ENCODE results near the gene UGT1A5. TPM values are rescaled to one million over a fixed set of nuclear protein-coding genes. Genes with fewer than 3 reads are reported as not detected.

UGT1A5 gene
- total and polyA plus RNA-seq, 2 experiments from 2014 or later, result not detected

GRCh38 chr2:233800208-233800607 is 87.5 kb downstream of the UGT1A5 start:
- Histone ChIP-seq H3K27ac (ENCODE audit: low read depth) (no peak overlapping the region), H3K4me2 (no peak overlapping the region), H3K9me2 (ENCODE audit: insufficient read depth) (no peaks in the 10 kb centered on the region), H3F3A (replicated peaks; ENCODE audit: low read depth) (no peaks in the 10 kb centered on the region), H3K27me3 (ENCODE audit: insufficient read depth) (no peaks in the 10 kb centered on the region), H3K36me3 (ENCODE audit: insufficient read depth) (no peaks in the 10 kb centered on the region), H3K79me2 (replicated peaks; ENCODE audit: insufficient read depth) (no peaks in the 10 kb centered on the region), H3K4me3 (no peak overlapping the region), H2AFZ (no peak overlapping the region), H4K20me1 (replicated peaks; ENCODE audit: insufficient read depth) (no peaks in the 10 kb centered on the region), H3K4me1 (ENCODE audit: insufficient read depth) (no peaks in the 10 kb centered on the region)
- Mint-ChIP-seq H3K27me3 (ENCODE audit: insufficient read depth, low read depth, poor library complexity) (peaks cover 3% of the 10 kb centered on the region), H3K36me3 (ENCODE audit: low read depth) (no peaks in the 10 kb centered on the region; the same call in 2 of the 3 replicates), H3K27ac (no peak overlapping the region), H3K9me3 (peaks cover 19% of the 10 kb centered on the region), H3K4me3 (no peak overlapping the region), H3K4me1 (no peaks in the 10 kb centered on the region)
- DNase-seq (ENCODE audit: low spot score), result no peak
- TF ChIP-seq ZNF114 (CRISPR knock-in tag; IDR thresholded peaks at IDR 0.05), result no peak
- no peak for TF ChIP-seq EZH2 (IDR thresholded peaks at IDR 0.05; ENCODE audit: low read depth, unreplicated experiment)
- TF ChIP-seq POLR2AphosphoS5 (IDR thresholded peaks at IDR 0.05; ENCODE audit: low read depth), result no peak
- TF ChIP-seq CREB1 (CRISPR knock-in tag; IDR thresholded peaks at IDR 0.05; ENCODE audit: low read depth), result no peak
- TF ChIP-seq JUNB (IDR thresholded peaks at IDR 0.05; ENCODE audit: unreplicated experiment), result no peak
- TF ChIP-seq, protein P1, sequence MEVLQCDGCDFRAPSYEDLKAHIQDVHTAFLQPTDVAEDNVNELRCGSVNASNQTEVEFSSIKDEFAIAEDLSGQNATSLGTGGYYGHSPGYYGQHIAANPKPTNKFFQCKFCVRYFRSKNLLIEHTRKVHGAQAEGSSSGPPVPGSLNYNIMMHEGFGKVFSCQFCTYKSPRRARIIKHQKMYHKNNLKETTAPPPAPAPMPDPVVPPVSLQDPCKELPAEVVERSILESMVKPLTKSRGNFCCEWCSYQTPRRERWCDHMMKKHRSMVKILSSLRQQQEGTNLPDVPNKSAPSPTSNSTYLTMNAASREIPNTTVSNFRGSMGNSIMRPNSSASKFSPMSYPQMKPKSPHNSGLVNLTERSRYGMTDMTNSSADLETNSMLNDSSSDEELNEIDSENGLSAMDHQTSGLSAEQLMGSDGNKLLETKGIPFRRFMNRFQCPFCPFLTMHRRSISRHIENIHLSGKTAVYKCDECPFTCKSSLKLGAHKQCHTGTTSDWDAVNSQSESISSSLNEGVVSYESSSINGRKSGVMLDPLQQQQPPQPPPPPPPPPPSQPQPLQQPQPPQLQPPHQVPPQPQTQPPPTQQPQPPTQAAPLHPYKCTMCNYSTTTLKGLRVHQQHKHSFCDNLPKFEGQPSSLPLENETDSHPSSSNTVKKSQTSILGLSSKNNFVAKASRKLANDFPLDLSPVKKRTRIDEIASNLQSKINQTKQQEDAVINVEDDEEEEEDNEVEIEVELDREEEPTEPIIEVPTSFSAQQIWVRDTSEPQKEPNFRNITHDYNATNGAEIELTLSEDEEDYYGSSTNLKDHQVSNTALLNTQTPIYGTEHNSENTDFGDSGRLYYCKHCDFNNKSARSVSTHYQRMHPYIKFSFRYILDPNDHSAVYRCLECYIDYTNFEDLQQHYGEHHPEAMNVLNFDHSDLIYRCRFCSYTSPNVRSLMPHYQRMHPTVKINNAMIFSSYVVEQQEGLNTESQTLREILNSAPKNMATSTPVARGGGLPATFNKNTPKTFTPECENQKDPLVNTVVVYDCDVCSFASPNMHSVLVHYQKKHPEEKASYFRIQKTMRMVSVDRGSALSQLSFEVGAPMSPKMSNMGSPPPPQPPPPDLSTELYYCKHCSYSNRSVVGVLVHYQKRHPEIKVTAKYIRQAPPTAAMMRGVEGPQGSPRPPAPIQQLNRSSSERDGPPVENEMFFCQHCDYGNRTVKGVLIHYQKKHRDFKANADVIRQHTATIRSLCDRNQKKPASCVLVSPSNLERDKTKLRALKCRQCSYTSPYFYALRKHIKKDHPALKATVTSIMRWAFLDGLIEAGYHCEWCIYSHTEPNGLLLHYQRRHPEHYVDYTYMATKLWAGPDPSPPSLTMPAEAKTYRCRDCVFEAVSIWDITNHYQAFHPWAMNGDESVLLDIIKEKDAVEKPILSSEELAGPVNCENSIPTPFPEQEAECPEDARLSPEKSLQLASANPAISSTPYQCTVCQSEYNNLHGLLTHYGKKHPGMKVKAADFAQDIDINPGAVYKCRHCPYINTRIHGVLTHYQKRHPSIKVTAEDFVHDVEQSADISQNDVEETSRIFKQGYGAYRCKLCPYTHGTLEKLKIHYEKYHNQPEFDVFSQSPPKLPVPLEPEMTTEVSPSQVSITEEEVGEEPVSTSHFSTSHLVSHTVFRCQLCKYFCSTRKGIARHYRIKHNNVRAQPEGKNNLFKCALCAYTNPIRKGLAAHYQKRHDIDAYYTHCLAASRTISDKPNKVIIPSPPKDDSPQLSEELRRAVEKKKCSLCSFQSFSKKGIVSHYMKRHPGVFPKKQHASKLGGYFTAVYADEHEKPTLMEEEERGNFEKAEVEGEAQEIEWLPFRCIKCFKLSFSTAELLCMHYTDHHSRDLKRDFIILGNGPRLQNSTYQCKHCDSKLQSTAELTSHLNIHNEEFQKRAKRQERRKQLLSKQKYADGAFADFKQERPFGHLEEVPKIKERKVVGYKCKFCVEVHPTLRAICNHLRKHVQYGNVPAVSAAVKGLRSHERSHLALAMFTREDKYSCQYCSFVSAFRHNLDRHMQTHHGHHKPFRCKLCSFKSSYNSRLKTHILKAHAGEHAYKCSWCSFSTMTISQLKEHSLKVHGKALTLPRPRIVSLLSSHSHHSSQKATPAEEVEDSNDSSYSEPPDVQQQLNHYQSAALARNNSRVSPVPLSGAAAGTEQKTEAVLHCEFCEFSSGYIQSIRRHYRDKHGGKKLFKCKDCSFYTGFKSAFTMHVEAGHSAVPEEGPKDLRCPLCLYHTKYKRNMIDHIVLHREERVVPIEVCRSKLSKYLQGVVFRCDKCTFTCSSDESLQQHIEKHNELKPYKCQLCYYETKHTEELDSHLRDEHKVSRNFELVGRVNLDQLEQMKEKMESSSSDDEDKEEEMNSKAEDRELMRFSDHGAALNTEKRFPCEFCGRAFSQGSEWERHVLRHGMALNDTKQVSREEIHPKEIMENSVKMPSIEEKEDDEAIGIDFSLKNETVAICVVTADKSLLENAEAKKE (CRISPR knock-in tag; IDR thresholded peaks at IDR 0.05), result no peak
- no peak for TF ChIP-seq STAT1 (IDR thresholded peaks at IDR 0.05; ENCODE audit: unreplicated experiment)
- TF ChIP-seq, protein P2, sequence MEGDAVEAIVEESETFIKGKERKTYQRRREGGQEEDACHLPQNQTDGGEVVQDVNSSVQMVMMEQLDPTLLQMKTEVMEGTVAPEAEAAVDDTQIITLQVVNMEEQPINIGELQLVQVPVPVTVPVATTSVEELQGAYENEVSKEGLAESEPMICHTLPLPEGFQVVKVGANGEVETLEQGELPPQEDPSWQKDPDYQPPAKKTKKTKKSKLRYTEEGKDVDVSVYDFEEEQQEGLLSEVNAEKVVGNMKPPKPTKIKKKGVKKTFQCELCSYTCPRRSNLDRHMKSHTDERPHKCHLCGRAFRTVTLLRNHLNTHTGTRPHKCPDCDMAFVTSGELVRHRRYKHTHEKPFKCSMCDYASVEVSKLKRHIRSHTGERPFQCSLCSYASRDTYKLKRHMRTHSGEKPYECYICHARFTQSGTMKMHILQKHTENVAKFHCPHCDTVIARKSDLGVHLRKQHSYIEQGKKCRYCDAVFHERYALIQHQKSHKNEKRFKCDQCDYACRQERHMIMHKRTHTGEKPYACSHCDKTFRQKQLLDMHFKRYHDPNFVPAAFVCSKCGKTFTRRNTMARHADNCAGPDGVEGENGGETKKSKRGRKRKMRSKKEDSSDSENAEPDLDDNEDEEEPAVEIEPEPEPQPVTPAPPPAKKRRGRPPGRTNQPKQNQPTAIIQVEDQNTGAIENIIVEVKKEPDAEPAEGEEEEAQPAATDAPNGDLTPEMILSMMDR (conservative IDR thresholded peaks at IDR 0.05; ENCODE audit: low read depth in 2 of 2), result no peak
- no peak for TF ChIP-seq EZH2phosphoT487 (IDR thresholded peaks at IDR 0.05; ENCODE audit: unreplicated experiment)
- TF ChIP-seq, protein P3, sequence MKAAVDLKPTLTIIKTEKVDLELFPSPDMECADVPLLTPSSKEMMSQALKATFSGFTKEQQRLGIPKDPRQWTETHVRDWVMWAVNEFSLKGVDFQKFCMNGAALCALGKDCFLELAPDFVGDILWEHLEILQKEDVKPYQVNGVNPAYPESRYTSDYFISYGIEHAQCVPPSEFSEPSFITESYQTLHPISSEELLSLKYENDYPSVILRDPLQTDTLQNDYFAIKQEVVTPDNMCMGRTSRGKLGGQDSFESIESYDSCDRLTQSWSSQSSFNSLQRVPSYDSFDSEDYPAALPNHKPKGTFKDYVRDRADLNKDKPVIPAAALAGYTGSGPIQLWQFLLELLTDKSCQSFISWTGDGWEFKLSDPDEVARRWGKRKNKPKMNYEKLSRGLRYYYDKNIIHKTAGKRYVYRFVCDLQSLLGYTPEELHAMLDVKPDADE (IDR thresholded peaks at IDR 0.05), result no peak
- TF ChIP-seq ZNF331 (CRISPR knock-in tag; IDR thresholded peaks at IDR 0.05; ENCODE audit: low read depth), result no peak
- TF ChIP-seq REST (IDR thresholded peaks at IDR 0.05; ENCODE audit: unreplicated experiment), result no peak
- no peak for TF ChIP-seq NANOG (IDR thresholded peaks at IDR 0.05; ENCODE audit: borderline replicate concordance)
- ATAC-seq, result no peak

All from GM23338 (cell line).